Measurements from ENCODE around the gene LDAF1.

GRCh38 chr16:21222495-21223337, 64.2 kb downstream of the LDAF1 start:
- TF ChIP-seq CTCF (conservative IDR thresholded peaks at IDR 0.05 in 1 of 2, IDR thresholded peaks at IDR 0.05 in 1 of 2; ENCODE audit: low read depth in 1 of 2, low read length in 2 of 2) (no peak), EZH2 (IDR thresholded peaks at IDR 0.05; ENCODE audit: low read length, missing control alignments) (no peak)
